HEK293T (cell line): Measurements from ENCODE around the gene RASGRP4.

Experiments used
- BHLHE40 ChIP-seq: fragments of 450-650 bp; IDR thresholded peaks from 2 replicates; pipeline ENCODE4 v1.6.1; 2016; ENCODE audit warnings: mild to moderate bottlenecking, moderate library complexity, borderline replicate concordance
- ELF4 ChIP-seq: fragments of 450-650 bp; IDR thresholded peaks from 2 replicates; pipeline ENCODE4 v1.6.1; 2017; ENCODE audit warnings: antibody characterized with exemption
- FOXM1 ChIP-seq: fragments of 450-650 bp; IDR thresholded peaks from 2 replicates; pipeline ENCODE4 v1.6.1; 2017; ENCODE audit warnings: mild to moderate bottlenecking, borderline replicate concordance
- NFRKB ChIP-seq: fragments of 450-650 bp; IDR thresholded peaks from 2 replicates; pipeline ENCODE4 v1.6.1; 2016; ENCODE audit warnings: mild to moderate bottlenecking, moderate library complexity
- PKNOX1 ChIP-seq: fragments of 450-650 bp; IDR thresholded peaks from 2 replicates; pipeline ENCODE4 v1.6.1; 2016
- SUZ12 ChIP-seq: fragments of 450-650 bp; IDR thresholded peaks from 2 replicates; pipeline ENCODE4 v1.6.1; 2016; ENCODE audit warnings: mild to moderate bottlenecking
- TARDBP ChIP-seq: fragments of 450-650 bp; IDR thresholded peaks from 2 replicates; pipeline ENCODE4 v1.6.1; 2016
- ZNF384 ChIP-seq: fragments of 450-650 bp; IDR thresholded peaks from 2 replicates; pipeline ENCODE4 v1.6.1; 2016

GRCh38 chr19:38392707-38393308 lies 33.2 kb downstream of the RASGRP4 start:
- no peak for TF ChIP-seq ZNF384
- no peak for TF ChIP-seq TARDBP
- no peak for TF ChIP-seq NFRKB
- no peak for TF ChIP-seq FOXM1
- no peak for TF ChIP-seq ELF4
- no peak for TF ChIP-seq PKNOX1
- TF ChIP-seq SUZ12: no peak
- TF ChIP-seq BHLHE40: no peak
